HEK293T (cell line): Measurements from ENCODE around the gene RUNX3.

ENCODE experiments used
- CTCF ChIA-PET: fragments of 350-600 bp; formaldehyde crosslinking; extraction: SDS; loops from one replicate; lab custom pipeline; 2021; ENCODE audit warnings: antibody characterized with exemption, inconsistent platforms; lab: Yijun Ruan, JAX
- POLR2A ChIA-PET: fragments of 350-600 bp; formaldehyde crosslinking; extraction: SDS; loops from one replicate; lab custom pipeline; 2020; ENCODE audit warnings: antibody characterized with exemption, inconsistent platforms; lab: Yijun Ruan, JAX
- DNase-seq: peaks from one replicate; pipeline ENCODE4 v3.0.0; 2012; ENCODE audit warnings: mixed read lengths; ENCODE audit errors: extremely low spot score
- ARNT ChIP-seq: fragments of 450-650 bp; IDR thresholded peaks from 2 replicates; pipeline ENCODE4 v1.6.1; 2017; ENCODE audit warnings: mild to moderate bottlenecking
- BHLHE40 ChIP-seq: fragments of 450-650 bp; IDR thresholded peaks from 2 replicates; pipeline ENCODE4 v1.6.1; 2016; ENCODE audit warnings: mild to moderate bottlenecking, moderate library complexity, borderline replicate concordance
- CTBP1 ChIP-seq: fragments of 450-650 bp; IDR thresholded peaks from 2 replicates; pipeline ENCODE4 v1.6.1; 2016; ENCODE audit warnings: borderline replicate concordance
- ELF4 ChIP-seq: fragments of 450-650 bp; IDR thresholded peaks from 2 replicates; pipeline ENCODE4 v1.6.1; 2017; ENCODE audit warnings: antibody characterized with exemption
- FOXA1 ChIP-seq: fragments of 450-650 bp; IDR thresholded peaks from 2 replicates; pipeline ENCODE4 v1.6.1; 2016; ENCODE audit warnings: mild to moderate bottlenecking
- FOXK2 ChIP-seq: fragments of 450-650 bp; IDR thresholded peaks from 2 replicates; pipeline ENCODE4 v1.6.1; 2016; ENCODE audit warnings: mild to moderate bottlenecking
- FOXM1 ChIP-seq: fragments of 450-650 bp; IDR thresholded peaks from 2 replicates; pipeline ENCODE4 v1.6.1; 2017; ENCODE audit warnings: mild to moderate bottlenecking, borderline replicate concordance
- HDGF ChIP-seq: fragments of 450-650 bp; IDR thresholded peaks from 2 replicates; pipeline ENCODE4 v1.6.1; 2017; ENCODE audit warnings: antibody characterized with exemption, borderline replicate concordance
- L3MBTL2 ChIP-seq: fragments of 450-650 bp; conservative IDR thresholded peaks from 2 replicates; pipeline ENCODE4 v1.6.1; 2016; ENCODE audit warnings: mild to moderate bottlenecking
- LEF1 ChIP-seq: fragments of 450-650 bp; IDR thresholded peaks from 2 replicates; pipeline ENCODE4 v1.6.1; 2017; ENCODE audit warnings: mild to moderate bottlenecking, borderline replicate concordance
- NFRKB ChIP-seq: fragments of 450-650 bp; IDR thresholded peaks from 2 replicates; pipeline ENCODE4 v1.6.1; 2016; ENCODE audit warnings: mild to moderate bottlenecking, moderate library complexity
- PKNOX1 ChIP-seq: fragments of 450-650 bp; IDR thresholded peaks from 2 replicates; pipeline ENCODE4 v1.6.1; 2016
- SP1 ChIP-seq: fragments of 450-650 bp; IDR thresholded peaks from 2 replicates; pipeline ENCODE4 v1.6.1; 2017
- SUZ12 ChIP-seq: fragments of 450-650 bp; IDR thresholded peaks from 2 replicates; pipeline ENCODE4 v1.6.1; 2016; ENCODE audit warnings: mild to moderate bottlenecking
- TARDBP ChIP-seq: fragments of 450-650 bp; IDR thresholded peaks from 2 replicates; pipeline ENCODE4 v1.6.1; 2016
- ZNF384 ChIP-seq: fragments of 450-650 bp; IDR thresholded peaks from 2 replicates; pipeline ENCODE4 v1.6.1; 2016

RUNX3 gene

GRCh38 chr1:24872061-24872850, 57.8 kb downstream of the RUNX3 start:
- DNase-seq = no peak
- ChIA-PET POLR2A (no interaction called here), CTCF (no interaction called here)
- TF ChIP-seq SP1 (no peak), TARDBP (no peak), HDGF (no peak), ELF4 (no peak), SUZ12 (no peak), ARNT (no peak), FOXM1 (no peak), L3MBTL2 (no peak), ZNF384 (no peak), LEF1 (no peak), FOXK2 (no peak), CTBP1 (no peak), PKNOX1 (no peak), FOXA1 (no peak), NFRKB (no peak), BHLHE40 (no peak)

GRCh38 chr1:24871306-24871901, 58.7 kb downstream of the RUNX3 start:
- DNase-seq = no peak
- ChIA-PET POLR2A (no interaction called here), CTCF (no interaction called here)
- no peak for TF ChIP-seq BHLHE40
- TF ChIP-seq TARDBP = no peak
- TF ChIP-seq CTBP1 = no peak
- TF ChIP-seq SP1 = no peak
- no peak for TF ChIP-seq HDGF
- TF ChIP-seq NFRKB = no peak

GRCh38 chr1:24870551-24871195, 59.4 kb downstream of the RUNX3 start:
- ChIA-PET CTCF (no interaction called here), POLR2A (no interaction called here)
- no peak for DNase-seq
- no peak for TF ChIP-seq FOXM1
- TF ChIP-seq CTBP1 = no peak
- TF ChIP-seq SUZ12 = no peak
- no peak for TF ChIP-seq FOXK2
- no peak for TF ChIP-seq ZNF384
- no peak for TF ChIP-seq HDGF
- TF ChIP-seq L3MBTL2 = no peak
- no peak for TF ChIP-seq BHLHE40
- TF ChIP-seq SP1 = no peak
- TF ChIP-seq ELF4 = no peak
- no peak for TF ChIP-seq PKNOX1
- TF ChIP-seq ARNT = no peak
- no peak for TF ChIP-seq NFRKB
- TF ChIP-seq LEF1 = no peak
- no peak for TF ChIP-seq TARDBP
- TF ChIP-seq FOXA1 = no peak

GRCh38 chr1:24868016-24868875, 61.8 kb downstream of the RUNX3 start:
- TF ChIP-seq SP1 (no peak), TARDBP (no peak), ZNF384 (no peak), L3MBTL2 (no peak), FOXA1 (no peak), ARNT (no peak), NFRKB (no peak), LEF1 (no peak), FOXK2 (no peak), FOXM1 (no peak), CTBP1 (no peak), HDGF (no peak), ELF4 (no peak), SUZ12 (no peak), PKNOX1 (no peak), BHLHE40 (no peak)
- ChIA-PET POLR2A (no interaction called here), CTCF (interaction anchor here (1.2 kb wide), 1 partner anchor 18 kb away, joined by 3 read pairs; no protein-coding TSS in a partner anchor)
- no peak for DNase-seq
